H9 (cell line): ENCODE results near the gene PRUNE1. TPM values are rescaled to one million over a fixed set of nuclear protein-coding genes. Genes with fewer than 3 reads are reported as not detected.

Source experiments
- DNase-seq: peaks from one replicate; pipeline ENCODE4 v3.0.0-alpha.2; 2017
- H2AFZ ChIP-seq: one replicate; pipeline ENCODE4 v1.6.1; 2013; ENCODE audit warnings: mild to moderate bottlenecking, low read length, control low read depth, moderate library complexity
- H2AK5ac ChIP-seq: 2 replicates; pipeline ENCODE4 v1.6.1; 2013; ENCODE audit warnings: low read length, control low read depth, mixed read lengths; ENCODE audit not compliant: insufficient read length
- H2BK120ac ChIP-seq: one replicate; pipeline ENCODE4 v1.6.1; 2013; ENCODE audit warnings: low read depth, mild to moderate bottlenecking, low read length, control low read depth, inconsistent platforms; ENCODE audit not compliant: poor library complexity, severe bottlenecking
- H2BK12ac ChIP-seq: 2 replicates; pipeline ENCODE4 v1.6.1; 2013; ENCODE audit warnings: low read length, control low read depth, mixed read lengths, low read depth; ENCODE audit not compliant: insufficient read length
- H2BK15ac ChIP-seq: 2 replicates; pipeline ENCODE4 v1.6.1; 2013; ENCODE audit warnings: low read depth, low read length, control low read depth
- H2BK20ac ChIP-seq: one replicate; pipeline ENCODE4 v1.6.1; 2013; ENCODE audit warnings: low read depth, mild to moderate bottlenecking, low read length, control low read depth, inconsistent platforms; ENCODE audit not compliant: poor library complexity, severe bottlenecking
- H2BK5ac ChIP-seq: 2 replicates; pipeline ENCODE4 v1.6.1; 2013; ENCODE audit warnings: low read length, control low read depth, mixed read lengths; ENCODE audit not compliant: insufficient read length
- H3K14ac ChIP-seq: 2 replicates; pipeline ENCODE4 v1.6.1; 2013; ENCODE audit warnings: low read length, control low read depth; ENCODE audit not compliant: insufficient read depth
- H3K18ac ChIP-seq: 2 replicates; pipeline ENCODE4 v1.6.1; 2013; ENCODE audit warnings: low read depth, mild to moderate bottlenecking, mixed read lengths, low read length, control low read depth; ENCODE audit not compliant: insufficient read length
- H3K23ac ChIP-seq: 2 replicates; pipeline ENCODE4 v1.6.1; 2013; ENCODE audit warnings: low read length, control low read depth, mixed read lengths, low read depth; ENCODE audit not compliant: insufficient read length
- H3K23me2 ChIP-seq: 2 replicates; pipeline ENCODE4 v1.6.1; 2013; ENCODE audit warnings: low read depth, mild to moderate bottlenecking, mixed read lengths, low read length, control low read depth; ENCODE audit not compliant: insufficient read length, poor library complexity, severe bottlenecking
- H3K27ac ChIP-seq: 2 replicates; pipeline ENCODE4 v1.5.1; 2013; ENCODE audit warnings: low read length, control low read depth, mixed read lengths, low read depth; ENCODE audit not compliant: insufficient read length
- H3K27me3 ChIP-seq: 2 replicates; pipeline ENCODE4 v1.6.1; 2013; ENCODE audit warnings: low read length, control low read depth, inconsistent platforms; ENCODE audit not compliant: insufficient read depth
- H3K4ac ChIP-seq: 2 replicates; pipeline ENCODE4 v1.6.1; 2013; ENCODE audit warnings: low read depth, mild to moderate bottlenecking, control low read depth, inconsistent platforms, low read length, moderate library complexity
- H3K4me1 ChIP-seq: 2 replicates; pipeline ENCODE4 v1.6.1; 2013; ENCODE audit warnings: low read length, control low read depth, inconsistent platforms; ENCODE audit not compliant: insufficient read depth
- H3K4me2 ChIP-seq: 2 replicates; pipeline ENCODE4 v1.6.1; 2013; ENCODE audit warnings: low read length, control low read depth, mixed read lengths; ENCODE audit not compliant: insufficient read length, insufficient read depth
- H3K56ac ChIP-seq: 2 replicates; pipeline ENCODE4 v1.6.1; 2013; ENCODE audit warnings: low read depth, mild to moderate bottlenecking, mixed read lengths, low read length, control low read depth; ENCODE audit not compliant: insufficient read length
- H3K79me1 ChIP-seq: 2 replicates; pipeline ENCODE4 v1.6.1; 2013; ENCODE audit warnings: low read depth, mild to moderate bottlenecking, moderate library complexity, low read length, control low read depth, inconsistent platforms; ENCODE audit not compliant: insufficient read depth, poor library complexity, severe bottlenecking
- H3K79me2 ChIP-seq: 2 replicates; pipeline ENCODE4 v1.6.1; 2013; ENCODE audit warnings: low read length, control low read depth, inconsistent platforms; ENCODE audit not compliant: insufficient read depth
- H3K9ac ChIP-seq: 2 replicates; pipeline ENCODE4 v1.6.1; 2013; ENCODE audit warnings: low read length, control low read depth, mixed read lengths; ENCODE audit not compliant: insufficient read length; ENCODE audit errors: extremely low read depth
- H3K9me3 ChIP-seq: one replicate; pipeline ENCODE4 v1.6.1; 2013; ENCODE audit warnings: low read depth, low read length, inconsistent platforms; ENCODE audit not compliant: control insufficient read depth
- H3T11ph ChIP-seq: one replicate; pipeline ENCODE4 v1.6.1; 2013; ENCODE audit warnings: mild to moderate bottlenecking, low read length, control low read depth, inconsistent platforms
- H4K20me1 ChIP-seq: one replicate; pipeline ENCODE4 v1.6.1; 2013; ENCODE audit not compliant: control insufficient read depth, insufficient read length, insufficient read depth
- H4K5ac ChIP-seq: 2 replicates; pipeline ENCODE4 v1.6.1; 2013; ENCODE audit warnings: low read depth, mild to moderate bottlenecking, mixed read lengths, low read length, control low read depth; ENCODE audit not compliant: insufficient read length
- H4K8ac ChIP-seq: replicated peaks from 2 replicates; pipeline ENCODE4 v1.6.1; 2013; ENCODE audit warnings: low read length, control low read depth, mixed read lengths, low read depth; ENCODE audit not compliant: insufficient read length
- H4K91ac ChIP-seq: 2 replicates; pipeline ENCODE4 v1.6.1; 2013; ENCODE audit warnings: low read depth, mild to moderate bottlenecking, moderate library complexity, mixed read lengths, low read length, control low read depth; ENCODE audit not compliant: insufficient read length
- H3K27ac Mint-ChIP-seq, 3 experiments: 2 replicates in 2 of 3; 3 replicates in 1 of 3; pipeline ENCODE4 v1.8.0; 2020 to 2021; ENCODE audit warnings: mixed read lengths in 3 of 3, mild to moderate bottlenecking in 1 of 3, moderate library complexity in 1 of 3
- H3K27me3 Mint-ChIP-seq: 2 replicates; pipeline ENCODE4 v1.8.0; 2021; ENCODE audit warnings: low read depth, mild to moderate bottlenecking, moderate library complexity, mixed read lengths
- H3K36me3 Mint-ChIP-seq, 3 experiments: 2 replicates in 2 of 3; 3 replicates in 1 of 3; pipeline ENCODE4 v1.8.0; 2020 to 2021; ENCODE audit warnings: low read depth in 3 of 3, mixed read lengths in 3 of 3; ENCODE audit not compliant: insufficient read depth in 1 of 3
- H3K4me1 Mint-ChIP-seq, 2 experiments: 2 replicates each; pipeline ENCODE4 v1.8.0; 2020; ENCODE audit warnings: mixed read lengths in 2 of 2
- H3K4me3 Mint-ChIP-seq, 2 experiments: 2 replicates in 1 of 2; 3 replicates in 1 of 2; pipeline ENCODE4 v1.8.0; 2020 to 2021; ENCODE audit warnings: mild to moderate bottlenecking in 2 of 2, mixed read lengths in 2 of 2, moderate library complexity in 1 of 2
- H3K9me3 Mint-ChIP-seq, 2 experiments: 2 replicates in 1 of 2; 3 replicates in 1 of 2; pipeline ENCODE4 v1.8.0; 2020; ENCODE audit warnings: mild to moderate bottlenecking in 2 of 2, mixed read lengths in 2 of 2, moderate library complexity in 1 of 2
- WGBS: extraction: QIAGEN DNeasy Blood & Tissue Kit; methylation state at CpG from one replicate; pipeline ENCODE4 v1.1.7; 2013; ENCODE audit warnings: missing lambda C conversion rate, low lambda C conversion rate, mixed read lengths; ENCODE audit not compliant: insufficient read length; ENCODE audit errors: extremely low coverage; 5-methylcytosine and 5-hydroxymethylcytosine counted together
- total RNA-seq: library from RNA; stranded (reverse); gene quantifications from 2 replicates; pipeline ENCODE4 v1.2.1, GENCODE V29; 2021
- TF ChIP-seq, protein P1 (sequence below): fragments of 200-600 bp; sonication (generic); conservative IDR thresholded peaks from 3 replicates; pipeline ENCODE4 v1.8.0; 2021; ENCODE audit warnings: antibody characterized with exemption, mild to moderate bottlenecking

PRUNE1 gene
- total RNA-seq, 1 experiment from 2014 or later, result 22.3 TPM

DNA sequence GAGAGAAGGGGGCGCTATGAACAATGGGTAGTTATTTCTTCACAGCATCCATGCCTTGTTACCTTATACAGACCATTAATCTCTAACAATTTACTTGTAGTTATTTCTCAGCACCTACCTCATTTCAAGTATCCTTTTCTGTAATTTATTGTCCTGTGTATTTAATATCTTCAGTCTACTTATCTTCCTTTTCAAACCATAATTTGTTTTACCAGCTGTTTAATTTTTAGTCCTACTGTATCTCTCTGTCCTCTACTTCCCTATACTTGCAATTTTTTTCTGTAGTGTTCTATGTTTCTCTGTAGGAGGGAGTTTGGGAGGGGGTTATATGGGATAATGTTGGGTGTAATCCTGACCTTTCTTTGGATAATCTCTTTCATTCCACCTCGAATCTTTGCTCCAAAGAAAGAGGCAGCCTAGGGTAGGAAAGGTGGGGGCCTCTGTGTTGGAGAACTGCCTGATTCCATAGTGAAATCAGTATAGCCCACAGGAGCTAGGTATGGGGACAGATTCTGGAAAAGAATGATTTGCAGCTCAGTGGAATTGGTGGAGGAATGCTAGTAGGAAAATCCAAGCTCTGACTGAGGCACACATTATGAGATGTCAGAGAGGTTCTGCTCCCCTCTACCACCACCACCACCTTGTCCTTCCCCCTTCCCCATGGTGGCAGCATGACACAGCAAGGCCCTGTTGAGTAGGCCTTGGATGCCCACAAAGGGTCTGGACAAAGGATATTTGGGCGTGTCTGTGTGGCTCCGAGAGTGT, 52.6 kb downstream of the PRUNE1 start:
- WGBS, result no CpG with 5 or more reads among the region's 4 CpGs
- no peaks in the 10 kb centered on the region for H3K9me3 ChIP-seq
- no peak overlapping the region for H3K23ac ChIP-seq
- no peak overlapping the region for H4K5ac ChIP-seq
- peak overlapping the region; percentile 5 for H3K27ac ChIP-seq
- H3K14ac ChIP-seq, result no peak overlapping the region
- no peaks in the 10 kb centered on the region for H3K27me3 ChIP-seq
- Mint-ChIP-seq H3K27ac (peak overlapping the region; percentile 71 to 98 (median 96)), H3K9me3 (no peaks in the 10 kb centered on the region), H3K4me1 (peaks cover 48 to 54% of the 10 kb centered on the region in 2 experiments), H3K27me3 (no peaks in the 10 kb centered on the region), H3K4me3 (peak overlapping the region; percentile 94 to 98), H3K36me3 (peaks cover 17 to 34% (median 28%) of the 10 kb centered on the region in 3 experiments)
- H3K4me1 ChIP-seq, result peaks cover 7% of the 10 kb centered on the region; the same call in 1 of the 2 replicates
- peak overlapping the region; percentile 60 for H3K9ac ChIP-seq
- H3K18ac ChIP-seq, result no peak overlapping the region
- H3K79me2 ChIP-seq, result peaks cover 33% of the 10 kb centered on the region; the same call in 1 of the 2 replicates
- no peak overlapping the region for H2BK15ac ChIP-seq
- H3K56ac ChIP-seq, result no peak overlapping the region
- H2BK12ac ChIP-seq, result no peak overlapping the region
- H3K23me2 ChIP-seq, result peaks cover 22% of the 10 kb centered on the region
- TF ChIP-seq, protein P1, sequence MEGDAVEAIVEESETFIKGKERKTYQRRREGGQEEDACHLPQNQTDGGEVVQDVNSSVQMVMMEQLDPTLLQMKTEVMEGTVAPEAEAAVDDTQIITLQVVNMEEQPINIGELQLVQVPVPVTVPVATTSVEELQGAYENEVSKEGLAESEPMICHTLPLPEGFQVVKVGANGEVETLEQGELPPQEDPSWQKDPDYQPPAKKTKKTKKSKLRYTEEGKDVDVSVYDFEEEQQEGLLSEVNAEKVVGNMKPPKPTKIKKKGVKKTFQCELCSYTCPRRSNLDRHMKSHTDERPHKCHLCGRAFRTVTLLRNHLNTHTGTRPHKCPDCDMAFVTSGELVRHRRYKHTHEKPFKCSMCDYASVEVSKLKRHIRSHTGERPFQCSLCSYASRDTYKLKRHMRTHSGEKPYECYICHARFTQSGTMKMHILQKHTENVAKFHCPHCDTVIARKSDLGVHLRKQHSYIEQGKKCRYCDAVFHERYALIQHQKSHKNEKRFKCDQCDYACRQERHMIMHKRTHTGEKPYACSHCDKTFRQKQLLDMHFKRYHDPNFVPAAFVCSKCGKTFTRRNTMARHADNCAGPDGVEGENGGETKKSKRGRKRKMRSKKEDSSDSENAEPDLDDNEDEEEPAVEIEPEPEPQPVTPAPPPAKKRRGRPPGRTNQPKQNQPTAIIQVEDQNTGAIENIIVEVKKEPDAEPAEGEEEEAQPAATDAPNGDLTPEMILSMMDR, result no peak
- H2BK20ac ChIP-seq, result no peak overlapping the region
- H3K4ac ChIP-seq, result no peak overlapping the region
- no peak overlapping the region for H4K91ac ChIP-seq
- no peak overlapping the region for H2AK5ac ChIP-seq
- no peak overlapping the region for H4K8ac ChIP-seq
- peak overlapping the region; percentile 86 for H3K4me2 ChIP-seq
- H3K79me1 ChIP-seq, result peaks cover 12% of the 10 kb centered on the region
- no peak for DNase-seq
- no peaks in the 10 kb centered on the region for H4K20me1 ChIP-seq
- no peak overlapping the region for H2AFZ ChIP-seq
- no peak overlapping the region for H2BK120ac ChIP-seq
- H3T11ph ChIP-seq, result no peak overlapping the region
- no peak overlapping the region for H2BK5ac ChIP-seq
